GM19452 (cell line): ENCODE results near the gene BABAM1.

ENCODE experiments used
- ATAC-seq: cut with Tn5 transposase; IDR thresholded peaks from one replicate; pipeline ENCODE4 v1.9.1; 2021; ENCODE audit not compliant: unreplicated experiment

Gene BABAM1

GRCh38 chr19:17321655-17322489 is 54.6 kb downstream of the BABAM1 start:
- ATAC-seq, result no peak

DNA sequence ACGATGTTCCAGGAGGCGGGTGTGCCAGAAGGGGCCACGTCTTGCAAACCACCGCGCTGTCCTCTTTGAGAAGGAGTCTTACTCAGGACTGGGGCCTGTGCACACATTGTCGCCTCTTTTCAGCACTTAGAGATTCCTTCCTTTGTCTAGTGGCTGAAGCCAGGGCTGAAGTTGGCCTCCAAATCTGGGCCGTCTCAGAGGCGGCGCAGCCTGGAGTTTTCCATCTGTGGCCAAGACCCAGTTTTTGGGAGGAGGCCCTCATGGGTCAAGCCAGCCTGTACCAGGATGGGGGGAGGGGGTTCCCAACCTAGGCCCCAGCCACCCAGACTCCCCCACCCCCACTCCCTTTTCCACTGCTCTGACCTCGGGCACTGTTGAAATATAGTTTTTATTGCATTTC is 55.6 kb downstream of the BABAM1 start:
- no peak for ATAC-seq

GRCh38 chr19:17323300-17323963 is 56.2 kb downstream of the BABAM1 start:
- no peak for ATAC-seq

DNA sequence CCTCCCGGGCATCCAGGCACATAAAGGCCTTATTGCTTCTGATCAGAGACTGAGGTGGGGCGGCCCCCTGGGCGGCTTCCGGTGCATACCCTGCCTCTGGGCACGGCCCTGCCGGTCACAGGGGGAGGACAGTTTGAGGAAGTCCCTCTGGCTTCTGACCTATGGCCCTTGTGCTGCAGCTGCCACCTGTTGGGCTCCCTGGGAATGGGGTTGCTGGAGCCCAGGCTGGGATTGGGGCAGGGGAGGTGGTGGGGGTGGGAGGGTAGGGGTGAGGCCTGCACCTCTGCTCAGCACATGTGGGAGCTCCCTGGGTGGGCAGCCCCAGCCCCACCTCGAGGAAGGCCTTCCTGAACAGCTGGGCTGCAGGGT is 56.7 kb downstream of the BABAM1 start:
- no peak for ATAC-seq

- ATAC-seq, result no peak
These were observed 57.3 kb downstream of the BABAM1 start for GRCh38 chr19:17324357-17325114.

- ATAC-seq, result no peak
These were observed 57.9 kb downstream of the BABAM1 start for GRCh38 chr19:17325133-17325532.

GRCh38 chr19:17325881-17326594 is 58.8 kb downstream of the BABAM1 start:
- no peak for ATAC-seq

- no peak for ATAC-seq
These were observed 59.3 kb downstream of the BABAM1 start for GRCh38 chr19:17326595-17326966.

GRCh38 chr19:17327068-17327653 is 59.9 kb downstream of the BABAM1 start:
- no peak for ATAC-seq

GRCh38 chr19:17327654-17328516 is 60.6 kb downstream of the BABAM1 start:
- no peak for ATAC-seq
